ENCODE measurements around the gene CPSF7.
"Not testable (repeated sequence)": the region's sequence is repeated elsewhere in the genome, so short reads cannot be mapped to it uniquely, and the experiment has no call there.

The CPSF7 gene, protein sequence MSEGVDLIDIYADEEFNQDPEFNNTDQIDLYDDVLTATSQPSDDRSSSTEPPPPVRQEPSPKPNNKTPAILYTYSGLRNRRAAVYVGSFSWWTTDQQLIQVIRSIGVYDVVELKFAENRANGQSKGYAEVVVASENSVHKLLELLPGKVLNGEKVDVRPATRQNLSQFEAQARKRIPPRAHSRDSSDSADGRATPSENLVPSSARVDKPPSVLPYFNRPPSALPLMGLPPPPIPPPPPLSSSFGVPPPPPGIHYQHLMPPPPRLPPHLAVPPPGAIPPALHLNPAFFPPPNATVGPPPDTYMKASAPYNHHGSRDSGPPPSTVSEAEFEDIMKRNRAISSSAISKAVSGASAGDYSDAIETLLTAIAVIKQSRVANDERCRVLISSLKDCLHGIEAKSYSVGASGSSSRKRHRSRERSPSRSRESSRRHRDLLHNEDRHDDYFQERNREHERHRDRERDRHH

DNA sequence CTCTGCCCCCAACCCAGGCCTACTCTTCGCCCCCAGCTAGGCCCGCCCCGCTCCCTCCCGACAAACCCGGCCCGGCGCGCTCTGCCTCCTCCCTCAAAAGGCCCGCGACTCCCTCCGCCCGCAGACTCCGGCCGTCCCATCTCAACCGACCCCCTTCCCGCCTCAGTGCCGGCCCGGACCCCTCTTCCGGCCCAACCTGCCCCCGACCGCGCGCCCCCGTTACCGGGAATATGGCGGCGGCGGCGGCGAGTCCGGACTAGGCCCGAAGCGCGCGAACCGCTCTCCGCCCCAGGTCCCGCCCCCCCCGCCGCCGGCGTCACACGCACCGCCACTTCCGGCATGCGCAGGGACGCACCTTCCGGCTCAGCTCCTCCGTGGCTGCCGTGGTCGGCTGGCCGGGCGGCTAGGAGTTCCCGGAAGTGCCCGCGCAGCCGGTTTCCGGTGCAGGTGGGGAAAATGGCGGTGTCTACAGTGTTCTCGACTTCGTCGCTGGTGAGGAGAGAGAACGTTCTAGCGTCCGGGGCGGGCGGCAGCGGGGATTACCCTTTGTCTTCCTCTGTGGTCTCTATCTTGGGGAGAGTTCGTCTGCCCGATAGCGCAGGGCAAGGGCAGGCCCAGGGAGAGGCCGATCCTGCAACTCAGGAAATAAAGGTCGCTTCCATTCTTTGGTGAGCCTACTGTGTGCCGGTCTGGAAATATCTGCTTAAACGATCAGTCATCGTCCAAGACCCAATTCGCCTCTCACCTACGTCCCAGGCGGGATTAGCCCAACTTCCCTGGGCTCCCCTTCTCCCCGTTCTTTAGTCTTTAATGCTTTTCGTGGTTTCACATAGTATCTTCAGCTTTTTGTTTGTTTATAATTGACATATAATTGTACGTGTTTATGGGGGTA, at the start of gene CPSF7, which contains the start of gene SDHAF2:
TSS of gene CPSF7 (minus strand) at position 285 of the 892 bp plus-strand sequence. CDS start 740 bp downstream, outside the sequence.
TSS of gene SDHAF2 (plus strand) at position 434 of the 892 bp plus-strand sequence. CDS start at position 457, 23 bp downstream.
- peak; percentile 91 for DNase-seq

DNA sequence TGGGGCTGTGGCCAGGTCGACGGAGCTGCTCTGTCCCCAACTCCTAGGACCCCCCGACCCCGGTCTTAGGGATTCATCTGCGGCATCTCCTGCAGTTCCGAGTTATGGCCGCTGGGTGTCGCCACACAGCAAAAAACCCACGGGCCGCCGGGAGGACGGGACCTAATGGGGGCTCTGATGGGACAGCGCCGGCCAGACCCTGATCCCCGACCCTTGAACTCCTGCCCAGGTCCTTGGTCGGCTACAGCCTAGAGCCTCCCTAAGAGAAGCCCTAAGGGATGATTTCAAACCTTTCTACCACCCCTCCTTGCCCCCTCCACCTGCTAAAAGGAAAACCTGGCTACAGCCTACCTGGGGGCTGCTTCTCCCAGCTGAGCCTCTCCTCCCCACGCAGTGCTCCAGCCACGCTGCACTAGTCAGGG, 48.0 kb upstream of the CPSF7 start:
- peak; percentile 5 for DNase-seq

DNA sequence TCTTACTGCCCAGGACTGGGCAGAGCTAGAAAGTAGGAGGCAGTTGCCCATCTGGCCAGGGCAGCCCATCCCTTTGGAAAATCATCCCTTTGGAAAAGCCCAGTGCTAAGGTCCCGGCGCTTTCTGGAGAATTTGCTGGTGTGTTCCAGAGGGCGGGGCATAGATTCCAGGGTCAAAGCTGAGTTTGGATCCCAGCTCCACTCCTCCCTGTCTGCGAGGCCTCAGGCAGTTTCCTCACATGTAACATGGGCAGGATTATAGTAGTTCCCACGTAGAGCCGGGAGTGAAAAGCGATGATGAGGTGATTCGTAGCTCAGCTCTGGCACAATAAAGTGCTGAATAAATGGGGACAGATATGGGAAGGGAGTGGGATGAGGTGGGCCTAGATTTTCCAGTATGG, 47.4 kb upstream of the CPSF7 start:
- no peak for DNase-seq

DNA sequence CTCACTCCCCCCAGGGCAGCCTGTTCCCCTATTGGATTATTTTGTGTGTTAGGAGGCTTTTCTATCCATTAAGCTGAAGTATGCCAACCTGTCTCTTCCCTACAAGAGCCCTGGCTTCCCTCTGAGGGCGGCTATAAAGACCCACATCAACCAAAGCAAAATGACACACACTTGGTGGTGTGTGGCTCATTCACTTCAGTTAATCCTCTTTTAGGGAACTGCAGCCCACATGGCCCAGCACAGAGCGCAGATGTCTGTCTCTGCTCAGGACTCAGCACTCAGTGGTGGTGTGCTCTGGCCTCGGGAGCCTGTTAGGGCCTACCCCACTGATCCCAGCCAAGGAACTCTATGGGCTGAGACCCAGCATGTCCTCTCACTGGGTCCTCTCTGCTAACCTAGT, 46.6 kb upstream of the CPSF7 start:
- no peak for DNase-seq

DNA sequence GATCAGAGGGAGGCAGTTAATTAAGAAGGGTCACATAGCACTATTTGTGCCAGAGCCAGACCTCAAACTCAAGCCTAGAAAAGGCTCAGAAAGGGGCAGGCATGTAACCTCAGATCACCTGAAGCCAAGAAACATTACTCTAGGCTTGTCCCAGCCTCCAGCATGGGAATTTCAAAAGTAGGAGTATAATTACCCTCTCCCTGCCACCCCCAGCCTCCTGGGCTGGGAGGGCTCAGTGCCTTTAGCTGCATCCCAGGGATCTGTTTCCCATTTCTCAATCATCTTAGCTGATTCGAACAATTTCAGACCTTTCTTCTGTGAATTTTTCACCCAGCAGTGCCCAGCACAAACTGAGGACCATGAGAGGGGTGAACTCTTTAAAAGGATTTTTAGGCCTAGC, 45.7 kb upstream of the CPSF7 start:
- no peak for DNase-seq

DNA sequence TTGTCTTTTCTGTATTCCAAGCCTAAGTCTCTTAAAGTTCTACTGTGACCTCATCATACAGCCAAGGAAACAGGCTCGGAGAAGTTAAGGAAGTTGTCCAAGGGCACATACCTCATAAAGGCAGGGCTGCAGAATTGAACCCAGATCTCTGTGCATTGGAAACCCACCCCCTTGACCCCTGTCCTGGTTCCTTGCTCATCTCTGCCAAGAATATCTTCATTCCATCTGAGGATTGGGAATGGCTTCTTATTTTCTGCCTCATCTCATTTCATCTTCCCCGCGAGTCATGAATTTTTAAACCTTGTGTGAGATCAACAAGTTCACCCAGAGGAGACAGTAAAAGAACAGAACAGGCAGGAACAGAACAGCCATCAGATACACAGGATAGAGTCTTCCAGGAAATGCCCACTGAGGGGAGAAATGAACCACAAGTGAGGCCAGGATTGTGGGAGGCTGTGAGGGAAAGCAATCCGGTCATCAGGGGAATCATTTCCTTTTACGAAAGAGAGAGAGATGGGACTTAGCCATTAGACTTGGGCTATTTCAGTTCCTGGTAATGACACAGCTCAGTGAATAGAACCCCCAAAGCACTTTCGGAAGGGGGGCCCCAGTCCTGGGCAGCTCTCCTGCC, 44.4 kb upstream of the CPSF7 start:
- no peak for DNase-seq

GRCh38 chr11:61473370-61474012, 43.7 kb upstream of the CPSF7 start:
- DNase-seq, result no peak

- DNase-seq, result no peak
Measured at GRCh38 chr11:61472868-61473267, 43.1 kb upstream of the CPSF7 start.

DNA sequence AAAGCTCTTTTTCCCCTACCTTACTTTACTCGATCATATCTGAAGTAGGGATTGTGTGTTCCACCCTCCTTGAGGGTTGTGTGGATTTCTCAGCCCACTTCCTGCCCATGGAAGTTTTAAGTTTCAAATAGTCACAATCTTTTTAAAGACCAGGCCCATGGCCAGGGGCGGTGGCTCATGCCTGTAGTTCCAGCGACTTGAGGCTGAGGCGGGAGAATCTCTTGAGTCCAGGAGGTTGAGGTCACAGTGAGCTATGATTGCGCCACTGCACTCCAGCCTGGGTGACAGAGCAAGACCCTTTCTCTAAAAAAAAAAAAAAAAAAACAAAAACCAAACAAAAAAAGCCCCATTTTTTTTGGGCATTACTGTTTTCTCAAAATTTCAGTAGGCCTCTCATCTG, 42.5 kb upstream of the CPSF7 start:
- no peak for DNase-seq

GRCh38 chr11:61468002-61468401, 38.2 kb upstream of the CPSF7 start:
- DNase-seq, result no peak

DNA sequence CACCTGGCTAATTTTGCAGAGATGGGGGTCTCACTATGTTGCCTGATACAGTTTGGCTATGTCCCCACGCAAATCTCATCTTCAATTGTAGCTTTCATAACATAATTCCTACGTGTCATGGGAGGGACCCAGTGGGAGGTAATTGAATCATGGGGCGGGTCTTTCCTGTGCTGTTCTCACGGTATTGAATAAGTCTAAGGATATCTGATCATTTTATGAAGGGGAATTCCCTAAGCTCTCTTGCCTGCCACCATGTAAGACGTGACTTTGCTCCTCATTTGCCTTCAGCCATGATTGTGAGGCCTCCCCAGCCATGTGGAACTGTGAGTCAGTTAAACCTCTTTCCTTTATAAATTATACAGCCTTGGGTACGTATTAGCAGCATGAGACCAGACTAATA, 37.8 kb upstream of the CPSF7 start:
- not testable (repeated sequence) for DNase-seq

GRCh38 chr11:61460986-61461385, 31.2 kb upstream of the CPSF7 start:
- DNase-seq, result no peak

DNA sequence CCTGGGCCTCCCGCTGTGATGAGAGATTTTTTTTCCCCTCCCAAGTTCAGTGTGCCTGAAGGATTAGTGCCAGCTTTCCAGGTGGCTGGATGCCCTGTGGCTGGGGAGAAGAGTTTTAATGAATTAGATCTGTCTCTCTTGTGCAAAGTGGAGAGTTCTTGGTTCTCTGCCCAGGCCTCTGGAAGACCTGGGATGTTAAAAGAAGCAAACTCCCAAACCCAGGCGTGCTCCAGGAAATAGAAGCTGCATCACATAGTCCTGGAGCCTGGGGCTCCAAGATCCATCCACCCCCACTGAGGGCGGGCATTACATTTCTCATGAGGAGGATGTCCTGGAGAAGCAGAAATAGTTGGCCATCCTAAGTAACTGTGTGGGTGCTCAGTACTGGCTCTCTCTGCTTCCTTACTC, 30.7 kb upstream of the CPSF7 start:
- peak; percentile 15 for DNase-seq

DNA sequence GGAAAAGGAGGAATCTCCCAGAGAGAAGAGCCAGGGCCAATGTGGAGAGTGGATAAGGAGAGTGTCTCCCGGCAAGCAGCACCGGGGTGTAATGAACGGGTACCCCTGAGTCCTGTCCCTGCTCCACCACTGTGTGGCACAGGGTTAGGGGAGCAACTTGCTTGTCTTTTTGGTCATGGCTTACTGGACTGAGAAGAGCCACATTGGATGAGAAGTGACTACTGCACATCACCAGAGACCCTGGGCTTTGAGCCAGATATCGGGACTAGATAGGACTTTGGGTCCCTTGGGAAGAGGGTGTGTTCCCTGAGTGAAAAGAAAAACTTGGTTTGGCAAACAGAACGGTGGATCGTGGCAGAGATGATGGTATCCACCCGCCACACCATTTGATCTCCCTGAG, 24.7 kb upstream of the CPSF7 start:
- no peak for DNase-seq

- no peak for DNase-seq
Measured at GRCh38 chr11:61453695-61454094, 23.9 kb upstream of the CPSF7 start.

DNA sequence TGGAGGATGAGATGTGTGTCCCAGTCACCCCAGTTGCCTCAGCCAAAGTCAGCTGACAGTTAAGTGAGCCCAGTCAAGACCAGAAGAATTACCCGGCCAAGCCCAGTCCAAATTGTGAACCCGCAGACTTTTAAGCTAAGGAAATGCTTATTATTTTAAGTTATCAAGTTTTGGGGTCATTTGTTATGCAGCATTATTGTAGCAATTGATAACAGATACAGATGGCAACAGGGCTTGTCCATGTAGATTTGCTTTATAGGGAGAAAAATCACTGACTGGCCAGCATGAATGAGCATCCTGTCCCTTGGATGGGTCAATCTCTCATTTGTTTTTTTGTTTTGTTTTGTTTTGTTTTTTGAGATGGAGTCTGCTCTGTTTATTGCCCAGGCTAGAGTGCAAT, 23.1 kb upstream of the CPSF7 start:
- DNase-seq, result no peak

GRCh38 chr11:61448552-61448927, 18.8 kb upstream of the CPSF7 start:
- no peak for DNase-seq

DNA sequence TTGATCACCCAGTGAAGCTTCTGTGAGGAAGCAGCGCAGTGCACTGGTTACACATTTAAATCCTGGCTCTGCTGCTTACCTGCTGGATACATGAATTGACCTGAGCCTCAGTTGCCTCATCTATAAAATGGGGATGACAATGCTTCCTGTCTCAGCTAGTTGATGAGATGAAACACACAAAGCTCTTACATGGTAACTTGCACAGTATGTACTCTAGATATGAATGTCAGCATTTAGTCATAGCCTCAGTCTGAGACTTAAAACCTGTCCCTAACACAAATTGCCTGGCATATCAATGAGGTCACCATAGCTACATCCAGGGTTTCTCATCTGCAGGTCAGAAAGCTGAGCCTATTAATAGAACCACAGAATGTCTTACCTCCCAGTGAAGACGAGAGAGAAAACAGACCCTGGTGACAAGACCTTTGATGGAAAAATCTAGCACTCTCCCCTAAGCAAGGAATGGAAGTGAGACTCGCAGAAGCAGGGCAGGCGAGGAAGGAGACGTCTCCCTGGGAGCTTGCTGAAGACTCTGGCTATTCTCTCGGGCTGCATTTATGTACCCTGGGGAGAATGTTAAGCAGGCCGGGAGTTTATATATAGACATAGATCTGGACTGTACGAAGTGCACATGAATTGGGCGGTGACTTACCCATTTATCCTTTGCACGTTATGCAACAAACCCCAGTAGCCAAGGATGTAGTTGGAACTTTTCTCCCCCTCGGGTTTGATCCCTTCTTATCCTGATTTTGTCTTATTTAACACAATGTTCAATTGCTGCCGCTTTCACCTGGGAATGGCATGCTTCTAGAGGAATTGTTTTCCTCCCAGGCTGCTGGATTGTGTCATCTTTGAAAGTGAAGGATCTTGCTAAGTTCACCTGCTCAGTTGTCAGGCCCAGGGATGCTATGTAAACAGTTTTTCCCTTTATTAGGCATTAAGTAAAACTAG, 18.1 kb upstream of the CPSF7 start:
- DNase-seq, result no peak

DNA sequence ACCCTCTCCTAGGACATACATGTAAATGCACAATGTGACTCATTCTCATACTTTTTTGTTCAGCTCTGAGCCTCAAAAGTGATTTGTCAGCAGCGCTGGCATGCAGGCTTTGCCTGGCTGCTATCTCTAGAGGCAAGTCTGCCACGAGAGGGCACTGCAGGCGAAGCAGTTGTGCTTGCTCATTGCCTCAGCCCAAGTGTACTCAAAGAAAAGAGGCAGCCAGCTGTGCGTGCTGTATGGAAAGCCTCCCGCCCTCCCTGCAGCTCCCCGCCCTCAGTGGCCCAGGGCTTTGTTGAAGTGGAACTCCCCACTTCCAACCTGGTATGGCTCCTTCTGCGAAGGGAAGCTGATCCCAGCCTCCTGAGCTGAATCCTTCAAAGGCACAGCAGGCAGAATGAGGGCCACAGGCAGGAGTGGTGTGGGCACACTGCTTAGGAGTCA, 16.5 kb upstream of the CPSF7 start:
- DNase-seq, result peak; percentile 72

DNA sequence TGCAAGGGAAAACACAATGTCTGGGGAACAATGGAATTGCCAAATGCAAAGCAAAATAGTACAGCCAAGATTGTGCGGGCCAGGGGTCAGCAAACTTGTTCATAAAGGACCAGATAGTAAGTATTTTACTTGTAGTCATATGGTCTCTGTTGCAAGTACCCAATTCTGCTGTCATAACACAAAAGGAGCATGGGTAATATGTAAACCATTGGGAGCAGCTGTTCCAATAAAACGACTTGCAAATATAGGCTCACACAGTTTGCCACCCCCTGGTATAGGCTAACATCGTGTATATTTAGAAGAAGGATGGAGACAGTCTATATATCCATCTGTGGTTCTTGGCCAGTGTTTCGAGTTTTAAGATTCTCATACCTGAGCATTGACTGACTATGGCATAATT, 15.7 kb upstream of the CPSF7 start:
- DNase-seq, result no peak

DNA sequence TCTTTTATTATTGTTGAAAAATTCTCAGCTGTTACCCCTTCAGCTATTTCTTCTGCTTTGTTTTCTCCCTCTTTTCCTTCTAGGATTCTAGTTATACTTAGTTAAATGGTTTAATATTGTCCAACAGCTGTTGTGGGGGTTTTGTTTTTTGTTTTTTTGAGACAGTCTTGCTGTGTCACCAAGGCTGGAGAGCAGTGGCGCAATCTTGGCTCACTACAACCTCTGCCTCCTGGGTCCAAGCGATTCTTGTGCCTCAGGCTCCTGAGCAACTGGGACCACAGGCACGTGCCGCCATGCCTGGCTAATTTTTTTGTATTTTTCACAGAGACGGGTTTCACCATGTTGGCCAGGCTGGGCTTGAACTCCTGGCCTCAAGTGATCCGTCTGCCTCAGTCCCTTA, 12.8 kb upstream of the CPSF7 start:
- no peak for DNase-seq

DNA sequence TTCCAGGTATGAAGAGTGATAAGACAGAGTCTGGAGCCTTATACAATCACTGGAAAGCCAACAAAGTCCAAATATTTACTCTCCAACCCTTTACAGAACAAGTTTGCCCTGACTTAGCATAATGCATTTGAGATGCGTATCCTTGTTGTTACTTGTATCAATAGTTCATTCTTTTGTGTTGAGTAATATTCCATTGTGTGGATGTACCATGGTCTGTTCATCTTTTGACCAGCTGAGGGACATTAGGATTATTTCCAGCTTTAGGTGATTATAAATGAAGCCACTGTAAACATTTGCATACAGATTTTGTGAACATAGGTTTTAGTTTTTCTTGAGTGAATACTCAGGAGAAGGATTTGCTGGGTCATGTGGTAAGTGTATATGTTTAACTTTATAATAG, 9.8 kb upstream of the CPSF7 start:
- no peak for DNase-seq

Data from NCI-H1105 treated with DMSO at 0.1 percent for 48 hours (cell line).